ENCODE measurements around the gene APOF.
A peak's percentile ranks its signal among the peaks of the same experiment; 100 is the strongest.
"Not testable (repeated sequence)": the region's sequence is repeated elsewhere in the genome, so short reads cannot be mapped to it uniquely, and the experiment has no call there.

Gene APOF

GRCh38 chr12:56330936-56331490 is 31.6 kb downstream of the APOF start:
- DNase-seq, result no peak

GRCh38 chr12:56326533-56326932 is 36.1 kb downstream of the APOF start:
- DNase-seq, result no peak

DNA sequence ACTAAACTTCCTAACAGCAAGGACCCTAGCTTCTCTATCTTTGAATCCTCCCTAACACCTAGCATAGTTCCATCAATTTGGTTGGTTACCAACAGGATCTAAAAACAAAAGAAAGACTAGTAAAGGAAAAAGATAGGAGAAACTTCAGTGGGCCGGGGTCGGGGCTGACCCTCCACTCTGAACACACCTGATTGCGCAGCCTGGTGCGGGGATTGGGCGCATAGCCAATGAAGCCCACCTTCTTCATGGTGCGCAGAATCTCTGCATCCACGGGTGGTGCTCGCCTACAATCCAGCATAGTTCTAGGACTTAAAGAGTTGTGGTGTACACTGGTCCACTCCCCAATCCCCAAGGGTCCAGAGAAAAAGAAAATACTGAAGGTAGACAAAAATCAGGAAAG is 36.5 kb downstream of the APOF start:
- no peak for DNase-seq

DNA sequence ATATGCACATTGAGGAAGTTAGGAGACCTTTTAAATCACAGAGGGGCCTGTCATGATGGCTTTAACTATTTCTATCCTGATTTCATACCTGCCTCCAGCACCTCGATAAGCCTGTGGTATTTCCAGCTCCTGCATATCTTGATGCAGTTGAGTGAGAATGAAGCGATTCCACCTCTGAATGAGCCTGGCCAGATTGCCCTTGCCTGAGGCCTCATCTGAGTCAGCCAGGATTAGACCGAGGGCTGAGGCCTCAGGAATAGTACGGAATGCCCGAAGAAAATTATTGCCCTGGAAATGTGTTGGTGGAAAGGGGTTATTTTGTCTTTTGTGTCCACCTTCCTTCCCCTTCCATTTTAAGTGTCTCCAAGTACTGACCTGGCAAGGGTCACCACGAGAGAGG is 38.5 kb downstream of the APOF start:
- DNase-seq, result no peak

DNA sequence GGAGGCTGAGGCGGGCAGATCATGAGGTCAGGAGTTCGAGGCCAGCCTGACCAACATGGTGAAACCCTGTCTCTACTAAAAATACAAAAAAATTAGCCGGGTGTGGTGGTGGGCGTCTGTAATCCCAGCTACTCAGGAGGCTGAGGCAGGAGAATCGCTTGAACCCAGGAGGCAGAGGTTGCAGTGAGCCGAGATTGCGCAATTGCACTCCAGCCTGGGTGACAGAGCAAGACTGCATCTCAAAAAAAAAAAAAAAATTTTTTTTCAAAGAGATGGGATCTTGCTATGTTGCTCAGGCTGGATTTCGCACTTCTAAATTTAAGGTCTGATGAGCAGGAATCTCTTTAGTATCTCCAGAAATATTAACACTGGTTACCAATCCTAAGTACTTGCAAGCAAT is 41.0 kb downstream of the APOF start:
- DNase-seq, result not testable (repeated sequence)

DNA sequence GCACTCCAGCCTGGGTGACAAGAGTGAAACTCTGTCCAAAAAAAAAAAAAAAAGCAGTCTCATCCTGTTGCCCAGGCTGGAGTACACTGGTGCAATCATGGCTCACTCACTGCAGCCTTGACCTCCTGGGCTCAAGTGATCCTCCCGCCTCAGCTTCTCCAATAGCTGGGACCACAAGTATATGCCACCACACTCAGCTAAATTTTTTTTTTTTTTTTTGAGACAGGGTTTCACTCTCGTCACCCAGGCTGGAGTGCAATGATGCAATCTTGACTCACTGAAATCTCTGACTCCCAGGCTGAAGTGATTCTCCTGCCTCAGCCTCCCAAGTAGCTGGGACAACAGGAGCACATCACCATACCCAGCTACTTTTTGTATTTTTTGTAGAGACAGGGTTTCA is 41.6 kb downstream of the APOF start:
- peak; percentile 29 for DNase-seq

DNA sequence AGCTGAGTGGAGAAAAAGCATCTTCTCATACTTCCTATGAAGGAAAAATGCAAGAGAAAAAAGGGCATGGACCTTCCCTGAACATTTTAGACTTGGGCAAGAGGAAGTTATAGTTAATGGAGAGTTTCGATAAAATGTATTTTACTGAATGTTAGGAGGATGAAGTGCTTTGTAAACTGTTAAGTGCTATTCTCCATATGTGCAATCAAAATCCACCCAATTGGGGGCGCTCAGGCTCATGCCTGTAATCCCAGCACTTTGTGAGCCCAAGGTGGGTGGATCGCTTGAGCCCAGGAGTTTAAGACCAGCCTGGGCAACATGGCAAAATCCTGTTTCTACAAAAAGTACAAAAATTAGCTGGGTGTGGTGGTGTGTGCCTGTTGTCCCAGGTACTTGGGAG is 45.0 kb downstream of the APOF start:
- no peak for DNase-seq

DNA sequence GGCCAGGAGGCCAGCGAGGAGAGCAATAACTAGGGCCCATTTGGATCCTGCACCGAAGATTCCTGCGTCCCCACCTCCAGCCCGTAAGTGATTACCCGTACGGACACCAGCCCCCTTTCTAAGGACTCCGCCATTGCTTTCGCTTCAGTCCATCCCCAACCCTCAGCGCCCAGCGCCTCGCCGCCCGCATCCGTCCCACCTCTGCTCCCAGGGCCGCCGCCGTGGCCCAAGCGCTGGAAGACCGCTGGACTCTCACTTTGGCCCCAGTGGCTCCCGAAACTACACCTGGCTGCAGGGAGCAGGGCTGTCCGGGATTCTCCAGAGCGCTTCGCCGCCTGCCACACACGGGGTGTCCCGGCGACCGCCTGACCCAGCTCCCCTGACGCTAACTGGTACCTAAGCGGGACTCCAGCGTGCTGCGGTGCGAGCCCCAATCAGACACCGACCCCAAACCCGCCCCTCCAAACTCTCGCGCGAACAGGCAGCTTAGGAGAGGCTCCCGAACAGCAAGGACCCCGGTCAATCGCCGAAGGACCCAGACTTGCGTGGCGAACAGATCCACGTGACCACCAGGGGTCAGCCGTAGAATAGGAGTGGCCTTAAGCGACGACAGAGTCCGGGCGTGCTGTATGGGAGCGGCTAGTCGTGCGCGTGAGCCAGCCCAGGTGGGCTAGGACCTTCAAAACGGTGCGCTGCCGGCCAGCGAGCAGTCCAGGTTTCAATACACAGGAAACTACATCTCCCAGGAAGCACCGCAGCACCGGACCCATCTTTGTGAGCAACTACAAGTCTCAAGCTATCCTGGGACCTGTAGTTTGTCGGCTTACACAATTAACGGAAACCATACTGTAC is 46.8 kb downstream of the APOF start, which contains the start of gene CNPY2:
CNPY2 (minus strand) TSS at position 367 of the 852 bp plus-strand sequence. CDS start 771 bp downstream, outside the sequence.
- peak; percentile 95 for DNase-seq

GRCh38 chr12:56315249-56315621 is 47.4 kb downstream of the APOF start:
- DNase-seq, result no peak

GRCh38 chr12:56311003-56311402 is 51.7 kb downstream of the APOF start:
- DNase-seq, result no peak
